ENCODE measurements around the gene NDUFB11. TPM values are rescaled to one million over a fixed set of nuclear protein-coding genes. Genes with fewer than 3 reads are reported as not detected.

The NDUFB11 gene
- total RNA-seq, 1 donor from 2014 or later: 32.1 TPM

GRCh38 chrX:47189906-47190305 is 45.4 kb upstream of the NDUFB11 start:
- DNase-seq (ENCODE audit: low read depth): no peak
- Histone ChIP-seq H3K27me3 (ENCODE audit: control insufficient read depth, insufficient read depth, low read length) (no peaks in the 10 kb centered on the region), H3K4me3 (ENCODE audit: low read depth, low read length) (no peak overlapping the region), H3K36me3 (ENCODE audit: control insufficient read depth, insufficient read depth, low read length) (no peaks in the 10 kb centered on the region)
- TF ChIP-seq, protein P1, sequence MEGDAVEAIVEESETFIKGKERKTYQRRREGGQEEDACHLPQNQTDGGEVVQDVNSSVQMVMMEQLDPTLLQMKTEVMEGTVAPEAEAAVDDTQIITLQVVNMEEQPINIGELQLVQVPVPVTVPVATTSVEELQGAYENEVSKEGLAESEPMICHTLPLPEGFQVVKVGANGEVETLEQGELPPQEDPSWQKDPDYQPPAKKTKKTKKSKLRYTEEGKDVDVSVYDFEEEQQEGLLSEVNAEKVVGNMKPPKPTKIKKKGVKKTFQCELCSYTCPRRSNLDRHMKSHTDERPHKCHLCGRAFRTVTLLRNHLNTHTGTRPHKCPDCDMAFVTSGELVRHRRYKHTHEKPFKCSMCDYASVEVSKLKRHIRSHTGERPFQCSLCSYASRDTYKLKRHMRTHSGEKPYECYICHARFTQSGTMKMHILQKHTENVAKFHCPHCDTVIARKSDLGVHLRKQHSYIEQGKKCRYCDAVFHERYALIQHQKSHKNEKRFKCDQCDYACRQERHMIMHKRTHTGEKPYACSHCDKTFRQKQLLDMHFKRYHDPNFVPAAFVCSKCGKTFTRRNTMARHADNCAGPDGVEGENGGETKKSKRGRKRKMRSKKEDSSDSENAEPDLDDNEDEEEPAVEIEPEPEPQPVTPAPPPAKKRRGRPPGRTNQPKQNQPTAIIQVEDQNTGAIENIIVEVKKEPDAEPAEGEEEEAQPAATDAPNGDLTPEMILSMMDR (IDR thresholded peaks at IDR 0.05; ENCODE audit: insufficient read depth, low read length, severe bottlenecking): no peak
- FAIRE-seq: no peak

GRCh38 chrX:47187106-47187677 is 42.7 kb upstream of the NDUFB11 start:
- H3K36me3 ChIP-seq (ENCODE audit: control insufficient read depth, insufficient read depth, low read length): peaks cover 2% of the 10 kb centered on the region
- FAIRE-seq: no peak

GRCh38 chrX:47186096-47186740 is 41.7 kb upstream of the NDUFB11 start:
- FAIRE-seq: no peak
- peaks cover 5% of the 10 kb centered on the region for H3K36me3 ChIP-seq (ENCODE audit: control insufficient read depth, insufficient read depth, low read length)

More at GRCh38 chrX:47187106-47187677, 42.7 kb upstream of the NDUFB11 start:
- Histone ChIP-seq H3K4me3 (ENCODE audit: low read depth, low read length) (no peak overlapping the region), H3K27me3 (ENCODE audit: control insufficient read depth, insufficient read depth, low read length) (no peaks in the 10 kb centered on the region)
- DNase-seq (ENCODE audit: low read depth): no peak
- TF ChIP-seq, protein P1 (IDR thresholded peaks at IDR 0.05; ENCODE audit: insufficient read depth, low read length, severe bottlenecking): no peak

GRCh38 chrX:47185241-47185640 is 40.7 kb upstream of the NDUFB11 start:
- DNase-seq (ENCODE audit: low read depth) (no peak), FAIRE-seq (no peak)
- Histone ChIP-seq H3K27me3 (ENCODE audit: control insufficient read depth, insufficient read depth, low read length) (no peaks in the 10 kb centered on the region), H3K36me3 (ENCODE audit: control insufficient read depth, insufficient read depth, low read length) (peaks cover 11% of the 10 kb centered on the region), H3K4me3 (ENCODE audit: low read depth, low read length) (no peak overlapping the region)
- TF ChIP-seq, protein P1 (IDR thresholded peaks at IDR 0.05; ENCODE audit: insufficient read depth, low read length, severe bottlenecking): no peak

More at GRCh38 chrX:47186096-47186740, 41.7 kb upstream of the NDUFB11 start:
- TF ChIP-seq, protein P1 (IDR thresholded peaks at IDR 0.05; ENCODE audit: insufficient read depth, low read length, severe bottlenecking): no peak
- Histone ChIP-seq H3K27me3 (ENCODE audit: control insufficient read depth, insufficient read depth, low read length) (no peaks in the 10 kb centered on the region), H3K4me3 (ENCODE audit: low read depth, low read length) (no peak overlapping the region)
- DNase-seq (ENCODE audit: low read depth): no peak

DNA sequence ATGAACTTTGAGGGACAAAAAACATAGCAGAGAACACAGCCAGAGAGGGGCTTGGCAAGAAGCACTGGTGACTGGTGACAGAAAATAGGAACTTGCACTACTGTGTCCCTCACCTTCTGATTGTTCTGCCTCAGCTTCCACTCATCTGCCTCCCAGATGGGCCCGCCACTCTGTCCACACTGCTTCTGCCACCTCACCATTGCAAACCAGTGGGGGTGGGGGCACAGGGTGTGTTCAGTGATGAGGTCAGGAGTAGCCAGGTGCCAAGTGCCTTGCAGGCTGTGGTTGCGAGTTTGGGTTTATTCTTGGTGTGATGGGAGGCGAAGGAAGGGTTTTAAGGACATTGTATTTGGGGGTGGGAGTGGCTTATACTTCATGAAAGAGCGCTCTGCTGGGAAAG is 40.0 kb upstream of the NDUFB11 start:
- Histone ChIP-seq H3K36me3 (ENCODE audit: control insufficient read depth, insufficient read depth, low read length) (peaks cover 11% of the 10 kb centered on the region), H3K27me3 (ENCODE audit: control insufficient read depth, insufficient read depth, low read length) (no peaks in the 10 kb centered on the region), H3K4me3 (ENCODE audit: low read depth, low read length) (no peak overlapping the region)
- no peak for FAIRE-seq
- no peak for DNase-seq (ENCODE audit: low read depth)
- TF ChIP-seq, protein P1 (IDR thresholded peaks at IDR 0.05; ENCODE audit: insufficient read depth, low read length, severe bottlenecking): no peak
